K562 (cell line): ENCODE results near the gene COL26A1. TPM values are rescaled to one million over a fixed set of nuclear protein-coding genes. Genes with fewer than 3 reads are reported as not detected.

ENCODE experiments used
- ATAC-seq: fragments of 200-7000 bp; cut with Tn5 transposase; 3 replicates; pipeline ENCODE4 v1.9.1; 2020; ENCODE audit warnings: moderate library complexity
- BruUV-seq: library from RNA; stranded (reverse); fragments of 400-500 nt; replicated peaks from 2 replicates; lab custom pipeline; 2021; lab: Mats Ljungman, UMichigan
- CTCF ChIA-PET: fragments of 300-600 bp; formaldehyde crosslinking; extraction: SDS; loops from one replicate; lab custom pipeline; 2021; ENCODE audit warnings: low intra/inter-chr PET ratio; lab: Yijun Ruan, JAX
- POLR2A ChIA-PET: fragments of 300-600, 350-650 bp; sonication (Branson Sonifier 250); formaldehyde crosslinking; extraction: SDS; loops from one replicate; lab custom pipeline; 2021; ENCODE audit warnings: antibody characterized with exemption, inconsistent platforms; lab: Yijun Ruan, JAX
- DNase-seq, 4 experiments: peaks; one replicate each; pipeline versions ENCODE4 v3.0.0 to v3.0.0-alpha.2; 2011 to 2018; ENCODE audit warnings: low spot score in 3 of 4, mixed read lengths in 3 of 4; ENCODE audit errors: extremely low read depth in 1 of 4
- FAIRE-seq: peaks from 2 replicates; lab custom pipeline; 2011; peaks lifted over from hg19 to GRCh38; lab: Jason Lieb, UNC
- H2AFZ ChIP-seq: 2 replicates; pipeline ENCODE4 v1.6.0; 2011; ENCODE audit warnings: low read depth, low read length, control low read depth, inconsistent platforms
- H3K27ac ChIP-seq: fragments of 200-600 bp; 3 replicates; pipeline ENCODE4 v1.8.0; 2011; ENCODE audit warnings: low read depth, mild to moderate bottlenecking, control low read depth, inconsistent platforms, low read length, moderate library complexity, mixed read lengths; ENCODE audit errors: extremely low read depth
- H3K27me3 ChIP-seq, 2 experiments: fragments of 300-600 bp in 1 of 2; 2 replicates in 1 of 2; 3 replicates in 1 of 2; pipeline versions ENCODE4 v1.6.0 to v1.8.0; 2011; ENCODE audit warnings: inconsistent platforms in 2 of 2, low read length in 2 of 2, mild to moderate bottlenecking in 1 of 2, mixed read lengths in 1 of 2, moderate library complexity in 1 of 2; ENCODE audit not compliant: control insufficient read depth in 2 of 2, insufficient read depth in 2 of 2
- H3K36me3 ChIP-seq: fragments of 300-600 bp; 3 replicates; pipeline ENCODE4 v1.8.0; 2011; ENCODE audit warnings: mild to moderate bottlenecking, low read length, inconsistent platforms; ENCODE audit not compliant: control insufficient read depth, insufficient read depth
- H3K4me1 ChIP-seq, 2 experiments: fragments of 200-600 bp in 1 of 2; replicated peaks in 1 of 2; 2 replicates in 1 of 2; 3 replicates in 1 of 2; pipeline versions ENCODE4 v1.5.1 to v1.8.0; 2011; ENCODE audit warnings: inconsistent platforms in 2 of 2, low read length in 2 of 2, mild to moderate bottlenecking in 1 of 2, mixed read lengths in 1 of 2, moderate library complexity in 1 of 2; ENCODE audit not compliant: control insufficient read depth in 2 of 2, insufficient read depth in 2 of 2
- H3K4me2 ChIP-seq: 2 replicates; pipeline ENCODE4 v1.6.1; 2011; ENCODE audit warnings: low read length, control low read depth, inconsistent platforms, mixed read lengths; ENCODE audit not compliant: insufficient read depth
- H3K4me3 ChIP-seq: fragments of 200-600 bp; sonication (generic), shearing (Covaris generic); 2 replicates; pipeline ENCODE4 v1.5.1; 2016; ENCODE audit warnings: control low read depth, inconsistent platforms
- H3K79me2 ChIP-seq: fragments of 200-600 bp; 3 replicates; pipeline ENCODE4 v1.8.0; 2011; ENCODE audit warnings: low read length, inconsistent platforms; ENCODE audit not compliant: control insufficient read depth, insufficient read depth
- H3K9ac ChIP-seq, 2 experiments: 2 replicates each; pipeline versions ENCODE4 v1.6.0 to v1.6.1; 2011; ENCODE audit warnings: low read depth in 2 of 2, low read length in 2 of 2, control low read depth in 1 of 2, inconsistent platforms in 1 of 2, mild to moderate bottlenecking in 1 of 2, mixed read lengths in 1 of 2; ENCODE audit not compliant: insufficient read depth in 1 of 2
- H3K9me1 ChIP-seq: one replicate; pipeline ENCODE4 v1.6.0; 2011; ENCODE audit warnings: inconsistent platforms, mild to moderate bottlenecking, low read length, moderate library complexity; ENCODE audit not compliant: control insufficient read depth, insufficient read depth
- H3K9me3 ChIP-seq: replicated peaks from 2 replicates; pipeline ENCODE4 v1.5.1; 2011; ENCODE audit warnings: low read depth, low read length, inconsistent platforms; ENCODE audit not compliant: control insufficient read depth, insufficient read depth
- H4K20me1 ChIP-seq: replicated peaks from 2 replicates; pipeline ENCODE4 v1.6.1; 2011; ENCODE audit warnings: low read length, inconsistent platforms, mixed read lengths; ENCODE audit not compliant: control insufficient read depth, insufficient read depth
- EGR1 ChIP-seq: fragments of 450-650 bp; conservative IDR thresholded peaks from 2 replicates; pipeline ENCODE4 v1.6.1; 2017; ENCODE audit warnings: mild to moderate bottlenecking
- NEUROD1 ChIP-seq: fragments of 150-350 bp; IDR thresholded peaks from 2 replicates; pipeline ENCODE4 v1.6.1; 2014; ENCODE audit warnings: borderline replicate concordance, low read length, low read depth; ENCODE audit not compliant: partially characterized antibody
- OTX1 ChIP-seq: fragments of 450-650 bp; formaldehyde crosslinking; IDR thresholded peaks from 2 replicates; pipeline ENCODE4 v1.4.0; 2022; ENCODE audit warnings: mild to moderate bottlenecking
- RHOXF2B ChIP-seq: fragments of 250-450 bp; sonication (Bioruptor Pico); conservative IDR thresholded peaks from 2 replicates; pipeline ENCODE4 v1.5.1; 2021
- SIRT6 ChIP-seq: IDR thresholded peaks from one replicate; pipeline ENCODE4 v1.6.1; 2012; ENCODE audit warnings: low read depth, mild to moderate bottlenecking, control low read depth, inconsistent platforms, low read length, moderate library complexity
- ZNF121 ChIP-seq: sonication (generic); formaldehyde crosslinking; conservative IDR thresholded peaks from 2 replicates; pipeline ENCODE4 v1.8.0; 2022; ENCODE audit warnings: missing genetic modification reagents
- ZNF23 ChIP-seq: fragments of 250-450 bp; sonication (Bioruptor Pico); IDR thresholded peaks from 2 replicates; pipeline ENCODE4 v1.4.0; 2020; ENCODE audit warnings: mild to moderate bottlenecking
- ZNF707 ChIP-seq: fragments of 250-450 bp; sonication (Bioruptor Pico); conservative IDR thresholded peaks from 2 replicates; pipeline ENCODE4 v1.8.0; 2022; ENCODE audit warnings: inconsistent platforms, mild to moderate bottlenecking, moderate library complexity
- WGBS: fragments of 100-300 bp; shearing (Covaris generic); methylation state at CpG from one replicate; pipeline ENCODE4 v1.1.6; 2016; ENCODE audit warnings: low coverage, mixed read lengths; ENCODE audit not compliant: insufficient coverage; ENCODE audit errors: missing lambda C conversion rate; 5-methylcytosine and 5-hydroxymethylcytosine counted together
- in situ Hi-C: fragments of 300-500 bp; cut with MboI; formaldehyde crosslinking; loops from 4 replicates; pipeline ENCODE4 v1.15.0; 2018; ENCODE audit warnings: inconsistent platforms, mixed read lengths
- intact Hi-C: fragments of 100-400 bp; cut with micrococcal nuclease; formaldehyde crosslinking; loops from 2 replicates; pipeline ENCODE4 v1.14.2; 2022
- polyA plus RNA-seq, 8 experiments: library from polyadenylated mRNA; depleted of rRNA in 4 of 8; stranded (reverse) in 5 of 8; unstranded in 3 of 8; fragments of >200 nt; fragmentation: Nextera tagmentation in 2 of 8; fragmentation: Illumina TruSeq in 1 of 8; extraction: Ambion mirVana in 2 of 8; extraction: Trizol in 1 of 8; gene quantifications; 2 replicates each; pipeline versions ENCODE4 v1.2.1 to v1.2.3, GENCODE V29; 2011 to 2014; ENCODE audit warnings: inconsistent platforms in 1 of 8, missing spikeins in 1 of 8
- total RNA-seq, 7 experiments: library from RNA; depleted of rRNA in 6 of 7; stranded (reverse); fragments of >200 nt in 6 of 7; fragmentation: Illumina TruSeq in 2 of 7; extraction: Trizol in 2 of 7; gene quantifications; 2 replicates each; pipeline versions ENCODE4 v1.2.1 to v1.2.3, GENCODE V29; 2011 to 2021; ENCODE audit warnings: low replicate concordance in 1 of 7
- TF ChIP-seq, protein P1 (sequence below): fragments of 450-650 bp; IDR thresholded peaks from 2 replicates; pipeline ENCODE4 v1.6.1; 2018; ENCODE audit warnings: mild to moderate bottlenecking, low read depth; ENCODE audit not compliant: partially characterized antibody
- TF ChIP-seq, protein P2 (sequence below), 2 experiments: fragments of 450-650 bp in 1 of 2; sonication (generic) in 1 of 2; formaldehyde crosslinking in 1 of 2; IDR thresholded peaks in 1 of 2; conservative IDR thresholded peaks in 1 of 2; 2 replicates each; pipeline versions ENCODE4 v1.6.1 to v1.8.1; 2016 to 2023; ENCODE audit warnings: mild to moderate bottlenecking in 2 of 2, moderate library complexity in 2 of 2, inconsistent platforms in 1 of 2, missing genetic modification reagents in 1 of 2

The COL26A1 gene
- total and polyA plus RNA-seq, 9 of the 15 experiments (the other 6 are each of a cell fraction or from before 2014, with no cell fraction given): 0.04 to 0.39 (median 0.07) TPM; not detected in 5

DNA sequence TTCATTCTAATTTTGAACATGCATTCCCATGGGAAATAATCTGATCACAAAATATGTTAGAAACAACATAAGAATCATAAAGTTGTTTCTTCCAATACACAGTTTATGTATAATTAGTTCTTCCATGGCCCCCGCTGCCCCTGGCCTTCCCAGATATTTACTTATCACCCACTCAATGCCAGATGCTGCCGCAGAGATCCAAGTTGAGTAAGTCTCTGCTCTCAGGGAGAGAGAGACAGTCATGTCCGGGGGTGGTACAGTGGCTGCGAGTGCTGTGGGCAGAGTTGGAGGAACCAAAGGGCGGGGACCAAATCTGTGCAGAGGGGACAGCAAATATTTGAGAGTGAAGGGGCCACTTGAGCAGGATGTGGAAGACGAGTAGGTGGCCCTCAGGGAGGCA, 37.1 kb downstream of the COL26A1 start:
- no TSS peak for BruUV-seq
- H3K27ac ChIP-seq: no peak overlapping the region
- H3K4me1 ChIP-seq: no peaks in the 10 kb centered on the region
- H3K9me1 ChIP-seq: no peaks in the 10 kb centered on the region
- FAIRE-seq: no peak
- no peaks in the 10 kb centered on the region for H3K9me3 ChIP-seq
- ChIA-PET POLR2A (interaction anchor here (1.2 kb wide), 1 partner anchor 9 kb away, joined by 3 read pairs; no protein-coding TSS in a partner anchor), CTCF (interaction anchor here (0.7 kb wide), 1 partner anchor 54 kb away, joined by 3 read pairs; no protein-coding TSS in a partner anchor)
- H3K27me3 ChIP-seq: peaks cover 33 to 66% of the 10 kb centered on the region in 2 experiments; a peak in 4 of 5 replicates
- no peak overlapping the region for H3K9ac ChIP-seq
- intact Hi-C loops: no loop called here
- H4K20me1 ChIP-seq: peaks cover 13% of the 10 kb centered on the region; the same call in 1 of the 2 replicates
- H2AFZ ChIP-seq: no peak overlapping the region
- ATAC-seq: no peak
- H3K4me2 ChIP-seq: no peak overlapping the region
- under 1% methylated on average over 6 of the region's 6 CpGs for WGBS
- DNase-seq: no peak
- no peaks in the 10 kb centered on the region for H3K36me3 ChIP-seq
- no peaks in the 10 kb centered on the region for H3K79me2 ChIP-seq
- in situ Hi-C loops: no loop called here
- 0 out of 2 replicates have a peak, but pooled peaks have one; percentile 5 for TF ChIP-seq EGR1
- TF ChIP-seq, protein P1, sequence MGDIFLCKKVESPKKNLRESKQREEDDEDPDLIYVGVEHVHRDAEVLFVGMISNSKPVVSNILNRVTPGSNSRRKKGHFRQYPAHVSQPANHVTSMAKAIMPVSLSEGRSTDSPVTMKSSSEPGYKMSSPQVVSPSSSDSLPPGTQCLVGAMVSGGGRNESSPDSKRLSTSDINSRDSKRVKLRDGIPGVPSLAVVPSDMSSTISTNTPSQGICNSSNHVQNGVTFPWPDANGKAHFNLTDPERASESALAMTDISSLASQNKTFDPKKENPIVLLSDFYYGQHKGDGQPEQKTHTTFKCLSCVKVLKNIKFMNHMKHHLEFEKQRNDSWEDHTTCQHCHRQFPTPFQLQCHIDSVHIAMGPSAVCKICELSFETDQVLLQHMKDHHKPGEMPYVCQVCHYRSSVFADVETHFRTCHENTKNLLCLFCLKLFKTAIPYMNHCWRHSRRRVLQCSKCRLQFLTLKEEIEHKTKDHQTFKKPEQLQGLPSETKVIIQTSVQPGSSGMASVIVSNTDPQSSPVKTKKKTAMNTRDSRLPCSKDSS: no peak
- H3K4me3 ChIP-seq: no peak overlapping the region

DNA sequence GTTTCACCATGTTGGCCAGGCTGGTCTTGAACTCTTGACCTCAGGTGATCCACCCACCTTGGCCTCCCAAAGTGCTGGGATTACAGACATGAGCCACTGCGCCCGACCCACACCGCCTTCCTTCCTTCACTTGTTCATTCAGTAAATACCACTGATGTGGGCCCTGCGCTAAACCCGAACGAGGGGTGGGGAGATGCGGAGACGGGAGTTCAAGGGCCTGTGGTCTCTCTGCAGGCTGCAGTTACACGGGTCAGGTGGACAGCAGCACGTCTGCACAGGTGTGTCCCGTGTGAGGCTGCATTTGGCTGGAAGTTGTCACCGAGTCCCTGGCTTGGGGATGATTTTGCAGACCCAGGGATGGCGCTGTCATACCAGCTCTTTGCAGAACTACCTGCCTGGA, 38.1 kb downstream of the COL26A1 start:
- Histone ChIP-seq H3K27me3 (peaks cover 31 to 62% of the 10 kb centered on the region in 2 experiments), H3K9me3 (no peaks in the 10 kb centered on the region), H3K9me1 (no peaks in the 10 kb centered on the region), H3K4me1 (peaks cover 0 to 3% of the 10 kb centered on the region in 2 experiments; a peak in 1 of 5 replicates), H3K4me2 (no peak overlapping the region), H3K79me2 (no peaks in the 10 kb centered on the region), H2AFZ (no peak overlapping the region), H3K36me3 (no peaks in the 10 kb centered on the region), H3K9ac (0 out of 4 replicates have a peak overlapping the region, but pooled peaks of 1 of the 2 experiments have one; percentile 47), H3K4me3 (no peak overlapping the region), H4K20me1 (peaks cover 13% of the 10 kb centered on the region; the same call in 1 of the 2 replicates), H3K27ac (no peak overlapping the region)
- BruUV-seq: no TSS peak
- DNase-seq (no peak), FAIRE-seq (no peak), ATAC-seq (no peak)
- POLR2A ChIA-PET: no interaction called here
- CTCF ChIA-PET: no interaction called here
- 1% methylated on average over 13 of the region's 13 CpGs for WGBS
- in situ Hi-C loops (no loop called here), intact Hi-C loops (no loop called here)
- no peak for TF ChIP-seq OTX1 (CRISPR knock-in tag)
- TF ChIP-seq, protein P2, sequence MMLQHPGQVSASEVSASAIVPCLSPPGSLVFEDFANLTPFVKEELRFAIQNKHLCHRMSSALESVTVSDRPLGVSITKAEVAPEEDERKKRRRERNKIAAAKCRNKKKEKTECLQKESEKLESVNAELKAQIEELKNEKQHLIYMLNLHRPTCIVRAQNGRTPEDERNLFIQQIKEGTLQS (IDR thresholded peaks at IDR 0.05): no peak
- TF ChIP-seq, protein P2 (CRISPR knock-in tag; conservative IDR thresholded peaks at IDR 0.05): no peak
- no peak for TF ChIP-seq ZNF121 (CRISPR knock-in tag)
- TF ChIP-seq RHOXF2B (CRISPR knock-in tag): no peak
- TF ChIP-seq SIRT6: no peak
- TF ChIP-seq NEUROD1: no peak
- no peak for TF ChIP-seq ZNF23
- TF ChIP-seq ZNF707 (CRISPR knock-in tag): no peak
